ENCODE measurements around the gene TRIM24.
"Not testable (repeated sequence)": the region's sequence is repeated elsewhere in the genome, so short reads cannot be mapped to it uniquely, and the experiment has no call there.

The TRIM24 gene

DNA sequence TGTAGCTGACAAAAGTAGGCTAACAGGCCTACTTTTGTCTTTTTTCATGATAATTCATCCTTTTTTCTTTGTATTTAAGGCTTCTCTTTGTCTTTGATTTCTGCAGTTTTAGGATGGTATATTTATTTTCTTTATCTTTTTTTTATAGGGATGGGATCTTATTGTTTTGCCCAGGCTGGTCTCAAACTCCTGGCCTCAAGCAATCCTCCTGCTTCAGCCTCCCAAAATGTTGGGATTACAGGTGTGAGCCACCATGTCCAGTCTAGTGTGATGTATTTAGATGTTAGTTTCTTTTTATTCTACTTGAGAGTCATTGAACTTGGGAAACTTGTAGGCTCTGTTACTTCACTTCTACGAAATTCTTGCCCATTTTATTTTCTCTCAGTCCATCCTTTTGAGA, 35.4 kb downstream of the TRIM24 start:
- no peak for DNase-seq (ENCODE audit: low spot score)

DNA sequence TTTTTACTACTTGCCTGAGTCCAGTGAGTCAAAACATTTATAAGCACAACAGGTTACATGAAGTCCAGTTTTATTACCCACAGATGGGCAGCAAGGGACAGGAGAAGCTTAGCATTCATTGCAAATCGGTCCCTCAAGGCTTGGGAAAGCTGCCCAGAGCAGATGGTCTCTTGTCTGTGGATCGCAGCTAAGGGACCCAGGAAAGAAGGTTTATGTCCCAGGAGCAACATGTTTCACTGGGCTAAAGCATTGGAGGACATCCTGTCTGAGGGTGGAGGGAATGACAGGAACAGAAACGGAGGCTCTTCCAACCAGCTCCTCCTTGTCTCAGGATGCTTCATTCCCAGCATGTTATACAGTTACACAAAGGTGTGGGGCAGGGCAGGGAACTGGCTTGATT, 39.3 kb downstream of the TRIM24 start:
- DNase-seq (ENCODE audit: low spot score): no peak

DNA sequence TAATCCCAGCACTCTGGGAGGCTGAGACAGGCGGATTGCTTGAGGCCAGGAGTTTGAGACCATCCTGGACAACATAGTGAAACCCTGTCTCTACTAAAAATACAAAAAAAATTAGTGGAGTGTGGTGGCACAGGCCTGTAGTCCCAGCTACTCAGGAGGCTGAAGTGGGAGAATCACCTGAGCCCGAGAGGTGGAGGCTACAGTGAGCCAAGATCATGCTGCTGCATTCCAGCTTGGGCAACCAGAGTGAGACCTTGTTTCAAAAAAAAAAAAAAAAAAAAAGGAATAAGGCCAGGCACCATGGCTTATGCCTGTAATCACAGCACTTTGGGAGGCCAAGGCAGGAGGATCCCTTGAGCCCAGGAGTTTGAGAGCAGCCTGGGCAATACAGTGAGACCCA, 40.2 kb downstream of the TRIM24 start:
- not testable (repeated sequence) for DNase-seq (ENCODE audit: low spot score)

DNA sequence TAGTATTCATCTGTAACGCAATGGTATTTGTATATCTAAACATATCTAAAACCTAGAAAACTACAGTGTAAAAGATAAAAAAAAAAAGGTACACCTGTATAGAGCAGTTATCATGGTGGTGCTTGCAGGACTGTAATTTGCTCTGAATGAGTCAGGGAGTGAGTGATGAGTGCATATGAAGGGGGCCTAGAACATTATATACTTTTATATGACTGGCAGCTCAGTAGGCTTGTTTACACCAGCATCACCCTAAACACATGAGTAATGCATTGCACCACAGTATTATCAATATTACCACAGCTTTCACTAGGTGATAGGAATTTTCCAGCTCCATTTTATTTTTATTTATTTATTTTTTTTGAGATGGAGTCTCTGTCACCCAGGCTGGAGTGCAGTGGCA, 40.8 kb downstream of the TRIM24 start:
- no peak for DNase-seq (ENCODE audit: low spot score)

DNA sequence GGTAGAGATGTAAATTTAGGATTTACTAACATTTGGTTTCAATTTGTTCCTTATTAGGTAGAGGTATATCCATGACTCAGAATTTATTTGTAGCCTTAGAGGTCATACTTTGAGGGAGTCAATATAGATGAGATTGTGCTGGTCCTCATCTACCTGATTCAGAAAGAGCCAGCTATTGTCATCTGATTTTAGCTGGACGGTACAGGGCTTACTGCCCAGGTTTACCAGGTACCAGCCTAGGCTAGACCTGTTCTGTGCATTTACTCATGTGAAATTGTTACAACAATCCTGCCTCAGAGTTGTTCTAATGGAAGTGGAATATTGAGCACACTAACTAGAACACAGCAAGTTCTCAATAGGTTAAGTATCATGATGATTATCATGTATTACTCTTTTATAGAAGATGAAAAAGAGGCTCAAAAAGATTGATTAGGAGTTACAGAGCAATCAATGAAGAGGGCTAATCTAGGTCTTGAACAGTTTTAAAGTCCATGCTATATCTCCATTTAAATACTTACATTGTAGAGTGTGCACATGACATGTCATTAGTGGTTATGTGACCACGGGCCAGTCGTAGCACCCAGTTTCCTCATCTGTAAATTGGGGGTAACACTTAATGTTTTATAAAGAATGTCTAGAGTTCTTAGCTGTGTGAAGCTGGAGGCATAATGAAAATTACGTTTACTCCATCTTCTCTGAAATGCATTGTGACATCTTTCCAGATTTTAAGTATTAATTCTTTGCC, 42.1 kb downstream of the TRIM24 start:
- no peak for DNase-seq (ENCODE audit: low spot score)

DNA sequence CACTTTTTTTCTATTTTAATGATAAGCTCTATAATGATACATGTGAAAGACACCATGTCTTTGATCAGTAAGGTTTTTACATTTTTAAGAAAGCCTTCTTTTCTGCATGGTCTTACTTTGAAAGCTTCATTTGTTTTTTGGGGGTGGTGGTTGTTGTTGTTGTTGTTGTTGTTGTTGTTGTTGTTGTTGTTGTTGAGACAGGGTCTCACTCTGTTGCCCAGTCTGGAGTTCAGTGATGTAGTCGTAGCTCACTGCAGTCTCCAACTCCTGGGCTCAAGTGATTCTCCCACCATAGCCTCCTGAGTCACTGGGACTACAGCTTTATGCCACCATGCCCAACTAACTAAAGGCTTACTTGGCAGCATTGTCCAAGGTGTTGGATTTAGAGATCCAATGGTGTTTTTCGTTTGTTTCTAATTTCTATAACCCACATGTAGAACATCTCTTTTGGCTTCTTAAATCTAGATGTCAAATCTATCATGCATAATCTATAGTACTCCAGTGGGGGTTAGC, 45.4 kb downstream of the TRIM24 start:
- no peak for DNase-seq (ENCODE audit: low spot score)

DNA sequence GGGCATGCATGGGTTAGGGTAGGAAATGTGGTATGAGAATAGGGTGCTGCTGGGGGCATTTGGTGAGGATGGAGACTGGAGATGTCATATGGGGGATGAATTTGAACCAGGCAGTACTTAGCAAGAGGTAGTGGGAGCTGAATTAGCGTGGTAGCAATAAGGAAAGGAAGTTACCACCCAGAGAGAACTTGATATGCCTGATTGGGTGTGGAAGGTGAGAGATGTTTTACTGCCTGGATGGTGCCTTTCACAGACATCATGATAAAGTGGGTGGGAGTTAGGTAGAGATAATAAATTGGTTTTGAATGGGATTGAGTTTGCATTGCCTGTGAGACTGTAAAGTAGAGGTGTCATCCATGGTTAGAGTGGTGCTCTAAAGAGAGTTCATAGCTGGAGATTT, 46.7 kb downstream of the TRIM24 start:
- no peak for DNase-seq (ENCODE audit: low spot score)

DNA sequence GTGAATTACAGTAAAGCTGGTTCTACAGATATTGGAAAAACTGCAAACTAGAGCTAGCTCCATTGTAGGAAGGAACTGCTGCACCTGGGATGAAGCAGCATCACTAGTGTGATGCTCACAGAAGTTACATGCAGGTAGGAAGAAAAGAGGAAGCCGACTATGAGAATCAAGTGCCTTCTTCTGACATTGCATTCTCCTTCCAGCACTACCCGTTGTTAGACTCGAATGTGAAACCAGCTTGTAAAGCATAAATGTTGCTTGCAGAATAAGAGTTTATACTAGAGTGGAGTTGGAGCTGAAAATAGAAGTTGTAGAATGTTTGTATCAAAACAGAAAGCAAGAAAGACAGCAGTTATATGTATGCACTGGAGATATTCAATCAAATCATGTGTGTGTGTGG, 49.9 kb downstream of the TRIM24 start:
- DNase-seq (ENCODE audit: low spot score): no peak

DNA sequence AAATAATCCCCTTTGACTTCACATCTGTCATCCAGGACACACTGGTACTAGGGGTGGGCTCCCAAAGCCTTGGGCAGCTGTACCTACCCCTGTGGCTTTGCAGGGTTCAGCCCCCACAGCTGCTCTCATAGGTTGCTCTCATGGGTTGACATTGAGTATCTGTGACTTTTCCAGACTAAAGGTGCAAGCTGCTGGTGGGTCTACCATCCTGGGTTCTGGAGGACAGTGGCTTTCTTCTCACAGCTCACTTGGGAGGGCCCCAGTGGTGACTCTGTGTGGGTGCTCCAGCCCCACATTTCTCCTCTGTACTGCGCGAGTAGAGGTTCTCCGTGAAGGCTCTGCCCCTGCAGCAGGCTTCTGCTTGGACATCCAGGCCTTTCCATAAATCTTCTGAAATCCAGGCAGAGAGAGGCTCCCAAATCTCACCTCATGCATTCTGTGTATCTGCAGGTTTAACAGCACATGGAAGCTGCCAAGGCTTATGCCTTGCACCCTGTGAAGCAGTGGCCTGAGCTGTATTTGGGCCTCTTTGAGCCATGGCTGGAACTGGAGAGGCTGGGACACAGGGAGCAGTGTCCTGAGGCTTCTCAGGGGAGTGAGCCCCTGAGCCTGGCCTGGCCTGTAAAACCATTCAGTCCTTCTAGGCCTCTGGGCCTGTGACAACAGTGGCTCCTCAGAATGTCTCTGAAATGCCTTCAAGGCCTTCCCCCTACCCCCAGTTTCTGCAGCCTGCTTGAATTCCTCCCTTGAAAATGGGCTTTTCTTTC, 52.2 kb downstream of the TRIM24 start:
- DNase-seq (ENCODE audit: low spot score): no peak

DNA sequence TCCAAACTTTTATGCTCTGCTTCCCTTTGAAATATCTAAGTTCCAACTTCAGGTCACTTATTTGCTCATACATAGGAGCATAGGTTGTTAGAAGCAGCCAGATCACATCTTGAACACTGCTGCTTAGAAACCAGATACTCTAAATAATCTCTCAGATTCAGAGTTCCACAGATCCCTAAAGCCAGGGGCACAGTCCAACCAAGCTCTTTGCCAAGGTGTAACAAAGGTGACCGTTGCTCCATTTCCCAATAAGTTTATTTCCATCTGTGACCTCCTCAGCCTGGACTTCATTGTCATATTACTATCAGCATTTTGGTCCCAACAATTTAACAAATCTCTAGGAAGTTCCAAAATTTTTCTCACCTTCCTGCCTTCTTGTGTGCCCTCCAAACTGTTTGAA, 52.8 kb downstream of the TRIM24 start:
- no peak for DNase-seq (ENCODE audit: low spot score)

DNA sequence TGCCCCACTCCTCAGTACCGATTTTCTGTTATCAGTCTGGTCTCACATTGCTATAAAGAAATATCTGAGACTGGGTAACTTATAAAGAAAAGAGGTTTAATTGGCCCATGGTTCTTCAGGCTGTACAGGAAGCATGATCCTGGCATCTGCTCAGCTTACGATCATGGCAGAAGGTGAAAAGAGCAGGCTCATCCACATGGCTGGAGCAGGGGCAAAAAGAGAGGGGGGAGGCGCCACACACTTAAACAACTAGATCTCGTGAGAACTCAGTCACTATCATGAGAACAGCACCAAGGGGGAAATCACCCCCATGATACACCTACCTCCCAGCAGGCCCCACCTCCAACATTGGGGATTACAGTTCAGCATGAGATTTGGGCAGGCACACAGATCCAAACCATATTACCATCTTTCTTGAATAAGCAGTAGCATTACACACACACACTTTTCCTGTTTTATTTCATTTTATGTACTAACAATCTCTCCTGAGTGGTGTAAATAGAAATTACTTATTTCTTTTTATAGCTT, 53.3 kb downstream of the TRIM24 start:
- DNase-seq (ENCODE audit: low spot score): no peak

DNA sequence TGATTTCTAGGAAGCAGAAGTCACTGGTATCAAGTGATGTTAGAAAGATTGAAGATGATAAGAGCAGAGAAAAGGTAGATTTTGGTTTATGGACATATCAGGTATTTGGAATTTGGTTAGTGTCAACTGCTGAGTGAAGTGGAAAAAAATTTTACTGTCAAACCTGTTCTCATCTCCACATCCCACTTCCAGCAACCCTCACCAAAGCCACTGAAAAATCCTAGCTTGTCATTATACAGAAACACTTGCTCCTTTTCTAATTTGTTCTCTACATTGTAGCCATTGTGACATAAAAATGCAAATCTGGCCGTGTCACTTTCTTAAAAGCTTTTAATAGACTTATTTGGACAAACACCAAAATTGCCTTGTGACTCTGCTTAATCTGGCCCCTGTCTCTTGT, 54.0 kb downstream of the TRIM24 start:
- no peak for DNase-seq (ENCODE audit: low spot score)

DNA sequence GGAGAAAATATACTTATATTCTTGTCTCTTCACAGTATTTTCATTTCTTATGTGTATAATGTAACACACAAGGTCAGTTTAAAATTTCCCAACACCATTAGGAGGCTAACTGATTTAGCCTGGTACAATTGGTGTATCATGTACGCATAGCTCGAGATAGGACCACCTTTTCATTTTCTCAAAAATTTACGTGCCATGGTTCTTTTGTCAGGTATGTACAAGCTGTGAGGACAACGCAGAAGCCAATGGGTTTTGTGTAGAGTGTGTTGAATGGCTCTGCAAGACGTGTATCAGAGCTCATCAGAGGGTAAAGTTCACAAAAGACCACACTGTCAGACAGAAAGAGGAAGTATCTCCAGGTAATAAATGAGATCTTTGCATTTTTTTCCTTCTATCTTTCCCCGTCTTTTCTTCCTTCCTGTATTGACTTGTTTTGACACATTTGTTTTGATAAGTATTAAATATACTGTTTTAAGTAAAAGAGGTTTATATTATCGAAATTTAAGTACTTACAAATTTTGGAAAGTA, 55.0 kb downstream of the TRIM24 start:
- no peak for DNase-seq (ENCODE audit: low spot score)

DNA sequence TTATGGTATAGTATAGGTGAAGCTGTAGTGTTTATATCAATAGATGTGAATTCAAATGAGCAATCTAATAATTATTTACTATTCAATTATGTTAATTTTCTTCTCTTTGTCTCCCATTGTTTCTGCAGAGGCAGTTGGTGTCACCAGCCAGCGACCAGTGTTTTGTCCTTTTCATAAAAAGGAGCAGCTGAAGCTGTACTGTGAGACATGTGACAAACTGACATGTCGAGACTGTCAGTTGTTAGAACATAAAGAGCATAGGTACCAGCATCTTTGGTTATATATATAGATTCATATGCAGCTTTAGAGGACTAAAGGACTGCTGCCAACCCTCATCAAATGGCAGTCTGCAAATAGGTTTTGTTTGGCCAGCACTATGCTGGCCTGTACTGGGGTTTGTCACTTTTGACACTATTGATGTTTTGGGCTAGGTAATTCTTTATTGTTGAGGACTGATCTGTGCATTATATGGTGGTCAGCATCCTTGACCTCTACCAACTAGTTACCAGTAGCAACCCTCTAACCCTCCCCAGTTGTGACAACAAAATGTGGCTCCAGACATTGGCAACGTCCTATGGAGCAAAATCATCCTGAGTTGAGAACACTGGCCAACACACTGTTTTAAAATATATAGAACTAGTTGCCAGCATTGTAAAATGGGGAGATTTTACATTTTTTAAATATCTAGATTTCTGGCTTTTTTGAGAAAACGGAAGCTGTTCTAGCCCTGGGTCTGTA, 59.2 kb downstream of the TRIM24 start:
- no peak for DNase-seq (ENCODE audit: low spot score)

DNA sequence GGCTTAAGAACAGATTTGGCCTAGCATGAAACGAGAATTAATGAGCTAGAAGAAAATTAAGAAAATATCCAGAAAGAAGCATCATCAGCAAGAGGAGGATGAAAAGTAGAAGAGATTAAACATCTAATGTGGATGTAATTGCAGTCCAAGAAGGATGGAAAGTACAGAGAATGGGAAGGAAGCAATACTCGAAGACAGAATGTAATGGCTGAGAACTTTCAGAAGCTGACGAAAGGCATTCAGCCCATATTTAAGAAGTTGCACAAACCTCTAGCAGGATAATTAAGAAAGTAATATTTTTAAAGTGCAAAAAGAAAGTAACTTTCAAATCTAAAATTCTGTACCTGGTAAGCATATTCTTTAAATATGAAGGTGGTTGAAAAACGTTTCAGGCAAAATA, 60.7 kb downstream of the TRIM24 start:
- no peak for DNase-seq (ENCODE audit: low spot score)

DNA sequence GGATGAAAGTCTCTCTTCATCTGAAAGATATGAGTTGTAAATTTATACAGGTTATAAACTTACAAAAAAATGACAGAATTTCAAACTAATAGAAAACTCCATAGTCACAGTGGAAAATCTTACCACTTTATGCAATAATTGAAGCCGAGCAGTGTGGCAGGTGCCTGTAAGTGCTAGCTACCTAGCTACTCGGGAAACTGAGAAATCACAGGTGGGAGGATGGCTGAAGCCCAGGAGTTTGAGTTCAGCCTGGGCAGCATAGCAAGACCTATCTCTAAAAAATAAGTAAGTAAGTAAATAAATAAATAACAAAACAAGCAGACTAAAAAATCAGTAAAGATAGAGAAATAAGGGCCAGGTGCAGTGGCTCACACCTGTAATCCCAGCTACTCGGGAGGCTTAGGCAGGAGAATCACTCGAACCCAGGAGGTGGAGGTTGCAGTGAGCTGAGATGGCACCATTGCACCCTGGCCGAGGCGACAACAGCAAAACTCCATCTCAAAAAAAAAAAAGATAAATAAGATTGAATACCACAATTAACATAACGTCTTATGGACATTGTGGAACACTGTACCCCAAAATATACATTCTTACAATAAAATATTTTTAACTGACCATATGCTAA, 61.9 kb downstream of the TRIM24 start:
- DNase-seq (ENCODE audit: low spot score): no peak

DNA sequence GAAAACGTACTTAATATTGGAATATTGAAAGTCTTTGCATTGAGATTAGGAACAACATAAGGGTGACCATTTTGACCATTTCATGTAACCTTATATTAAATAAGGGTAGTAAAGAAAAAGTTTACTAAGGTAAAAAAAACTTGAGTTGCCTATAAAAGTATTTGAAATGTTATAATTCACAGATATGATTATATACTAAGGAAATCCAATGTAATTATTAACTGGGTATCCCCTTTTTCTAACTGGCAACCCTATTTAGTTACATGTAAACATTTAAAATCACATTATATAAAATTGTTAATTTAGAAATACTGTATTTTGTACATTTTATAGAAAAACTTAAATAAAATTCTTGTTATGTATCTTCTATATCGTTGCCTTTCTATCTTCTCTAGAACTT, 64.2 kb downstream of the TRIM24 start:
- DNase-seq (ENCODE audit: low spot score): no peak

DNA sequence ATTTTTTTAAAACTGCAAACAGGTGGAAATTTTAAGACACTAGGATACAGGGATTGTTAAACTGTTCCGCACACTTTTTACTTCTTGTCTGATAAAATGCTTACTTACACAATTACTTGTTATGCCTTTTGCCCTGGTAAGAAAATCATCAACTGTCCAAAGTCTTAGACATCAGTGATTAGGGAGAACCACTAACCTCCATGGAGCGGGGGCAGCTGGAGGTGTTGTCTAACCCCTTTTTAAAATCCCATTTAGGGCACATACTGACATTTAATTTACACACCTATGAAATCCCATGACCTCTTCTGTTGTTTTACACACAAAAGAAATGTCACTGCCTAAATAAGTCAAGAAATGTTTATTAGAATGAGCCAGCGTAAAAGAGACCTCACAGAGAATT, 65.7 kb downstream of the TRIM24 start:
- no peak for DNase-seq (ENCODE audit: low spot score)

DNA sequence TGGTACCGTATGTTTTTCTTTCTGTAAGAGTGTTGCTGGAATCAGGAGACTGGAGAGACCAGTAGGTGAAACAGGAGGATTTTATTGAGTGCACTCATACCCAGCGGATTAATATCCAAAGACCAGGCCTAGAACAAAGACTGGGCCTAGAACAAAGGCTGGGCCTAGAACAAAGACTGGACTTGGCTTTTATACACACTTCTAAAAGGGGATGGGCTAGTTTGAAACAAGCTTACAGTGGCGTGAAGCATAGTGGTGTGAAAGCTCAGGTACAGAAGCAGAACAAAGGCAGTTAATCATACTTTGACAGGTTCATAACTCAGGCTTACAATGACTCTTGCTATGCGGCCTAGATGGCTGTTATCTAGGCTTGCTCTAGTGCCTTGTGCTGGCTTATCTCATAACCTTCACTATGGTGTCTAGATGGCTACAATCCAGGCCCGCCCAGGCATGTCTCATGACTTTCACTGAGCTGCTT, 67.7 kb downstream of the TRIM24 start:
- no peak for DNase-seq (ENCODE audit: low spot score)

DNA sequence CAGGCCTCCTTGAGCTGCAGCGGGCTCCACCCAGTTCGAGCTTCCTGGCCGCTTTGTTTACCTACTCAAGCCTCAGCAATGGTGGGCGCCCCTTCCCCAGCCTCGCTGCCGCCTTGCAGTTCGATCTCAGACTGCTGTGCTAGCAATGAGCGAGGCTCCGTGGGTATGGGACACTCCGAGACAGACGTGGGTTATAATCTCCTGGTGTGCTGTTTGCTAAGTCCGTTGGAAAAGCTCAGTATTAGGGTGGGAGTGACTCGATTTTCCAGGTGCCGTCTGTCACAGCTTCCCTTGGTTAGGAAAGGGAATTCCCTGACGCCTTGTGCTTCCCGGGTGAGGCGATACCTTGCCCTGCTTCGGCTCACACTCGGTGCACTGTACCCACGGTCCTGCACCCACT, 76.8 kb downstream of the TRIM24 start:
- DNase-seq (ENCODE audit: low spot score): not testable (repeated sequence)

DNA sequence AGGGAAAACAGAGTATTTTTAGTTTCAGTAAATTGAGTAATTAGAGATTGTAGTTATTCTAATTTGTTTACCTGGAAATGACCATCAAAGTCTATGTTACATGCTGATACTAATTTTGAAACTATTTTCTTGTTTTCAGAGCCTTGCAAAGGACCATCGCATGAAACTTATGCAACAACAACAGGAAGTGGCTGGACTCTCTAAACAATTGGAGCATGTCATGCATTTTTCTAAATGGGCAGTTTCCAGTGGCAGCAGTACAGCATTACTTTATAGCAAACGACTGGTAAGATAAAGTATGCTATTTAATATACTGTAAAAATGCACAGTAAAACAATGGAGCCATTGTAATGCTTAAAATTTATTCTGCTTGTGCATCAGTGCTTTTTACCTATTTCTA, 78.5 kb downstream of the TRIM24 start:
- DNase-seq (ENCODE audit: low spot score): peak; percentile 77
